Osteocyte (in vitro differentiated cells): ENCODE data around the gene RNF149. TPM values are rescaled to one million over a fixed set of nuclear protein-coding genes. Genes with fewer than 3 reads are reported as not detected.

Experiments
- DNase-seq: peaks from one replicate; pipeline ENCODE4 v3.0.0; 2021; ENCODE audit warnings: mixed read lengths; ENCODE audit not compliant: unreplicated experiment; ENCODE audit errors: extremely low spot score
- H3K27ac Mint-ChIP-seq: one replicate; pipeline ENCODE4 v1.8.0; 2021; ENCODE audit warnings: mild to moderate bottlenecking, mixed read lengths; ENCODE audit not compliant: unreplicated experiment
- H3K27me3 Mint-ChIP-seq: one replicate; pipeline ENCODE4 v1.8.0; 2021; ENCODE audit warnings: mixed read lengths; ENCODE audit not compliant: unreplicated experiment
- H3K36me3 Mint-ChIP-seq: one replicate; pipeline ENCODE4 v1.8.0; 2021; ENCODE audit warnings: mixed read lengths; ENCODE audit not compliant: unreplicated experiment
- H3K4me1 Mint-ChIP-seq: one replicate; pipeline ENCODE4 v1.8.0; 2021; ENCODE audit warnings: mixed read lengths; ENCODE audit not compliant: unreplicated experiment
- H3K4me3 Mint-ChIP-seq: one replicate; pipeline ENCODE4 v1.8.0; 2021; ENCODE audit warnings: mild to moderate bottlenecking, moderate library complexity, mixed read lengths; ENCODE audit not compliant: unreplicated experiment
- H3K9me3 Mint-ChIP-seq: one replicate; pipeline ENCODE4 v1.8.0; 2021; ENCODE audit warnings: mixed read lengths; ENCODE audit not compliant: unreplicated experiment
- CTCF ChIP-seq: fragments of 200-600 bp; sonication (generic); IDR thresholded peaks from 2 replicates; pipeline ENCODE4 v1.5.0; 2021; ENCODE audit warnings: antibody characterized with exemption, mild to moderate bottlenecking, moderate library complexity
- total RNA-seq: library from RNA; stranded (reverse); gene quantifications from 2 replicates; pipeline ENCODE4 v1.2.1, GENCODE V29; 2021

Gene RNF149
- total RNA-seq, 1 donor from 2014 or later, result 31.8 TPM

GRCh38 chr2:101234169-101234938 is 74.1 kb downstream of the RNF149 start:
- Mint-ChIP-seq H3K4me3 (no peak overlapping the region), H3K4me1 (no peaks in the 10 kb centered on the region), H3K27ac (no peak overlapping the region), H3K27me3 (peaks cover under 1% of the 10 kb centered on the region), H3K9me3 (peaks cover 4% of the 10 kb centered on the region), H3K36me3 (no peaks in the 10 kb centered on the region)
- DNase-seq, result no peak
- TF ChIP-seq CTCF, result no peak

GRCh38 chr2:101232770-101233169 is 75.7 kb downstream of the RNF149 start:
- Mint-ChIP-seq H3K36me3 (no peaks in the 10 kb centered on the region), H3K4me1 (no peaks in the 10 kb centered on the region), H3K27ac (no peak overlapping the region), H3K4me3 (no peak overlapping the region), H3K9me3 (peaks cover 4% of the 10 kb centered on the region), H3K27me3 (no peaks in the 10 kb centered on the region)
- no peak for DNase-seq
- no peak for TF ChIP-seq CTCF

GRCh38 chr2:101231937-101232730 is 76.4 kb downstream of the RNF149 start:
- H3K4me3 Mint-ChIP-seq, result no peak overlapping the region
- H3K4me1 Mint-ChIP-seq, result no peaks in the 10 kb centered on the region
- H3K27me3 Mint-ChIP-seq, result no peaks in the 10 kb centered on the region
- no peaks in the 10 kb centered on the region for H3K36me3 Mint-ChIP-seq
- H3K27ac Mint-ChIP-seq, result no peak overlapping the region
- TF ChIP-seq CTCF, result no peak
- H3K9me3 Mint-ChIP-seq, result peaks cover 4% of the 10 kb centered on the region
- no peak for DNase-seq

DNA sequence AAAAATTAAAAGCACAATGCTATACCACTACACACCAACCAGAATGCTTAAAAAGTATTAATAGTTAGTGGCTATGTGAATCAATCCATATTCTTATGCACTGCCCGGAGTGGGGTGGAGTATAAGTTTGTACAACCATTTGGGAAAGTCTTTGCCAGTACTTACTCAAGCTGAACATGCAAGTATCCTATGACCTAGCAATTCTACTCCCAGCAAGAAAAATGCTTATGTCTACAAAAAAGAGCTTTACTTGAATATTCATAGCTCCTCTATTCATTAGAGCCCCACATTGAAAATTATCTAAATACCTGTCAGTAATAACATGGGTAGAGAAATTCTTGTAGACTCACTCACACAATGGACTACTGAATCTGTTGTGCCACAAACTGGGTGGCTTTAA is 77.3 kb downstream of the RNF149 start:
- Mint-ChIP-seq H3K36me3 (no peaks in the 10 kb centered on the region), H3K27ac (no peak overlapping the region), H3K27me3 (no peaks in the 10 kb centered on the region), H3K4me1 (no peaks in the 10 kb centered on the region), H3K4me3 (no peak overlapping the region), H3K9me3 (peaks cover 4% of the 10 kb centered on the region)
- TF ChIP-seq CTCF, result no peak
- no peak for DNase-seq

DNA sequence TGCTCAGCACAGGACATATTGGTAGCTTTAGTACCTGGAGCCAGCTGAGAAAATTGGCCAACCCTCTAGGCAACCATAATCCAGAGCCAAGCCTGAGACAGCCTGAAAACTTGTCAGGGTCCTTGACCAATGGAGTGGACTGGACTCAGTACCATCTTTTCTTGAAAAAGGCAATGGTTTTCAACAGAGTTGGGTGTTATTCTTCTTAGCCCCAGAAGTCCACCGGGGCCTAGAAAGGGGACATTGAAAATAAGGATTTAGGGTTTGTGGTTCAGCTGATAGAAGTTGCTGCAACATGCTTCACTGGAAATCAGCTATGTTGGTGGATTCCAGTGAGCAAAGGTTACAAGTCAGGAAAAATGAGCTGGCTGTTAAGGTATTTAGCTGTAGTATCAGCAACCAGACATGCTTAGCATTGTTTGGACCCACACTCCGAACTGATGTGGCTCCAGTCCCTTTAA is 77.9 kb downstream of the RNF149 start:
- Mint-ChIP-seq H3K36me3 (no peaks in the 10 kb centered on the region), H3K9me3 (no peaks in the 10 kb centered on the region), H3K27me3 (no peaks in the 10 kb centered on the region), H3K27ac (no peak overlapping the region), H3K4me1 (no peaks in the 10 kb centered on the region), H3K4me3 (no peak overlapping the region)
- TF ChIP-seq CTCF, result no peak
- no peak for DNase-seq
